ENCODE results near the gene AGL. TPM values are rescaled to one million over a fixed set of nuclear protein-coding genes. Genes with fewer than 3 reads are reported as not detected.
"Not testable (repeated sequence)": the region's sequence is repeated elsewhere in the genome, so short reads cannot be mapped to it uniquely, and the experiment has no call there.

AGL gene
- total RNA-seq, 1 donor from 2014 or later = 10.7 TPM

DNA sequence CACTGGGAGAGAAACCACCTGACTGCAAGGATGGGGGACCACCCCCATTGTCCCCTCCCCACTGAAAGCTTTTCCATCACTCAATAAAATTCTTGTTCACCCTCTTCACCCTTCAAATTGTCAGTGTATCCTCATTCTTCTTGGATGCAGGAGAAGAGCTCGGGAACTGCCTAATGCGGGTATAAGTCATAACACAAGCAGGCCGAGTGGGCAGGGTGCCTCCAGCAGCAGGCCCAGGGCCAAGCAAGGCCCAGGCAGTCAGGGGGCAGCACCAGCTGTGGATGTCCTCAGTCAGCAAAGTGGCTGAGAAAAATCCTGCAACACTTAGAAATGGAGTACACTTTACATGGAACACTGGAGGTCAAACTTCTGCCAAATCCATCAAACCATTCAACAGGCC, 85.9 kb downstream of the AGL start:
- DNase-seq (ENCODE audit: low read depth, low spot score) = no peak

- DNase-seq (ENCODE audit: low read depth, low spot score) = no peak
Observed at GRCh38 chr1:99942723-99943122, 92.6 kb downstream of the AGL start.

GRCh38 chr1:99943223-99943794, 93.1 kb downstream of the AGL start:
- no peak for DNase-seq (ENCODE audit: low read depth, low spot score)

- no peak for DNase-seq (ENCODE audit: low read depth, low spot score)
Observed at GRCh38 chr1:99944192-99944591, 94.0 kb downstream of the AGL start.

- DNase-seq (ENCODE audit: low read depth, low spot score) = no peak
Observed at GRCh38 chr1:99945174-99945573, 95.0 kb downstream of the AGL start.

DNA sequence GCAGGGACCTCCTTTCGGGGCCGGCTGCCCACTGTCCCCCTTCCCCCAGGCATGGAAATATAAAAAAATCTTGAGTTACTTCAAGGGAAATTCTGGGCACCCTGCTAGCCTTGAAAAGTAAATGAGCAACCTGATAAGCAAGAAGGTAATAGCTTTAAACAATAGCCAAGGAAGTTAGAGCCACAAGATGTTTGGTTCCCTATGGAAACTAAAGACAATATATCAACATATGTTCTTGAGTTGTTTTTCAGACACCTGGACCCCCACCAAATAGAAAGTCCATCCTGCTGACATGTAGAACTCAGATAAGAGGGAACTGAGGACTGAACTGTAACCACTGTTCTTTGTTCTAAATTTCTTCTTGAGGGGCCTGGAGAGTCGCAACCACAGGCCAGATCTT, 100.3 kb downstream of the AGL start:
- DNase-seq (ENCODE audit: low read depth, low spot score) = no peak

- no peak for DNase-seq (ENCODE audit: low read depth, low spot score)
Observed at GRCh38 chr1:99952522-99952921, 102.4 kb downstream of the AGL start.

DNA sequence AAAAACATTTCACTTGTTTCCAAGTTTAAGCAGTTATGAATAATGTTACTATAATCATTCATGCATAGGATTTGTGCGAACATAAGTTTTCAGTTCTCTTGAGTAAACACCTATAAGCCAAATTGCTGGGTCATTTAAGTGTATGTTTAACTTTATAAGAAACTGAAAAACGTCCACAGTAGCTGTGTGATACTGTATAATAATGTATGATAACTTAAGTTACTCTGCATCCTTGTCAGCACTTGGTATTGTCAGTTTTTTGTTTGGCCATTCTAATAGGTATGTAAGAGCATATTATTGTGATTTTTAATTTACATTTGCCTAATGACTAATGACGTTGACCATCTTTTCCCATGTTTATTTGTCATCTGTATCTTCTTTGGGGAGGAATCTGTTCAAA, 105.2 kb downstream of the AGL start:
- DNase-seq (ENCODE audit: low read depth, low spot score) = no peak

GRCh38 chr1:99956755-99957154, 106.6 kb downstream of the AGL start:
- peak; percentile 61 for DNase-seq (ENCODE audit: low read depth, low spot score)

DNA sequence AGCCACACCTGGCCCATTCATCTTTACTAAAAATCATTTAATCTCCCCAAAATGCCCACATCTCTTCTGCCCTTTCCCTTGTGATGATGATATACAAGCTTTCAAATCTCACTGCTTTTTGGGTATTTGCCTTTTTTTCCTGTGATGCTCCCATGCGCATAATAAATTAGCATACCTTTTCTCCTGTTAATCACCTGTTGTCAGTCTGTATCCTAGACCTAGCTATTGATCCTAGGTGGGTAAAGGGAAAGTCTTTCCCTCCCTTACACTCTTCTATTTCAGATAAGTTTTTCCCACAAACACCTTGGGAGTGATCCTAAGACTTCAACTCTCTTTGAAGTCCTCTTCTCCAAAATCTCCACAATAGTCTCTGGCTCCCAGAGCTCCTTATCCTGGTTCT, 107.7 kb downstream of the AGL start:
- DNase-seq (ENCODE audit: low read depth, low spot score) = no peak

DNA sequence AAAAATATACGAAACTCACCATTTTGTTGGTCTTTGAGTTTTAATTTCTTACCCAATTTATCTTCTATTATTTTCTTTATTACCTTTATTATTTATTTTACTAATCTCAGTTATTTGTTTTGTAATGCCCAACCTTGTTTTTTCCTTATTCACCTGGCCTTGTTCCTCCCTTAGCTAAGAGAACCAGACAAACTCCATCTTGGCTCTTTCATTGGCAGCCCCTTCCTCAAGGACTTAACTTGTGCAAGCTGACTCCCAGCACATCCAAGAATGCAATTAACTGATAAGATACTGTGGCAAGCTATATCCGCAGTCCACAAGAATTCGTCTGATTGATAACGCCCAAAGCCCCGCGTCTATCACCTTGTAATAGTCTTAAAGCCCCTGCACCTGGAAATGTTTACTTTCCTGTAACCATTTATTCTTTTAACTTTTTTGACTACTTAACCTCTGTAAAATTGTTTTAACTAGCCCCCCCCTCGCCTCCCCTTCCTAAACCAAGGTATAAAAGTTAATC, 109.1 kb downstream of the AGL start:
- not testable (repeated sequence) for DNase-seq (ENCODE audit: low read depth, low spot score)

GRCh38 chr1:99960260-99960659, 110.1 kb downstream of the AGL start:
- not testable (repeated sequence) for DNase-seq (ENCODE audit: low read depth, low spot score)

- peak; percentile 40 for DNase-seq (ENCODE audit: low read depth, low spot score)
Observed at GRCh38 chr1:99963041-99963795, 113.1 kb downstream of the AGL start.

- no peak for DNase-seq (ENCODE audit: low read depth, low spot score)
Observed at GRCh38 chr1:99964806-99965205, 114.6 kb downstream of the AGL start.

GRCh38 chr1:99965646-99966375, 115.7 kb downstream of the AGL start:
- no peak for DNase-seq (ENCODE audit: low read depth, low spot score)

- no peak for DNase-seq (ENCODE audit: low read depth, low spot score)
Observed at GRCh38 chr1:99968214-99968613, 118.1 kb downstream of the AGL start.

- DNase-seq (ENCODE audit: low read depth, low spot score) = no peak
Observed at GRCh38 chr1:99969260-99969728, 119.1 kb downstream of the AGL start.

- peak; percentile 19 for DNase-seq (ENCODE audit: low read depth, low spot score)
Observed at GRCh38 chr1:99969729-99970621, 119.8 kb downstream of the AGL start, which contains the start of gene SLC35A3. Gene SLC35A3 (plus strand): TSS chr1:99969996. CDS start chr1:99993555, 23,559 bp downstream.

DNA sequence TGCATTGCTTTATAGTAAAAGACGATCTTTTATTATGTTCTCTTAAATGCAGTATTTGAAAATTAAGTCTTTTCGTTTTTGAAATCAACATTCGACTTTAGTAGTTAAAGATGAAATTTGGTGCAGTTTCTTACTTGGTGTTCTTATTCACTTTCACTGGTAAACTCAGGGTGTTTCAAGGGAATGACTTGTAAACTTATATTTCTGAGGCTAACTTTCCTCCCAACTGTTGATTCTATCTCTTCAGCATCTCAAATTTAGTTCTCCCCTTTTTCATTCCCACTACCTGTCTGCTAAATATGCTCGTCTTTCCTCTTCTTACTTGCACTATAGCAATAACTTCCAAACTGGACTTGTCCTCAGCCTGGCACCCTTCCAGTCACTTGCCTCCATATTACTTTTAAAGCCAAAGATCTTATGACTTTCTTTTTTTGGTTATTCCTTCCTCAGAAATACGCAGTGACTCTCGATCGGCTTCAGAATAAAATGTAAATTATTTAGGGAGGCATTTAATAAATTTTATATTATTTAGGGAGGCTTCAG, 120.6 kb downstream of the AGL start:
- no peak for DNase-seq (ENCODE audit: low read depth, low spot score)

DNA sequence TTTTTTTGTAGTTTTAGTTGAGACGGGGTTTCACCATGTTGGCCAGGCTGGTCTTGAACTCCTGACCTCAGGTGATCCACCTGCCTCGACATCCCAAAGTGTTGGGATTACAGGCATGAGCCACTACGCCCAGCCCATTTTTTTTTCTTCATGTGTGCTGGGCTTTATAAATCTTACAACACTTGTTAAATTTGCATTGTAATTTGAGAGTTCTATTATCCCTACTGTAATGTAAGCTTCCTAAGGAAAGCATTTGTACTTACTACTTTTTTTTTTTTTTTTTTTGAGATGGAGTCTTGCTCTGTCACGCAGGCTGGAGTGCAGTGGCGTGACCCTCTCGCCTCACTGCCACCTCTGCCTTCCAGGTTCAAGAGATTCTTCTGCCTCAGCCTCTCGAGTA, 121.9 kb downstream of the AGL start:
- DNase-seq (ENCODE audit: low read depth, low spot score) = not testable (repeated sequence)

All from pulmonary artery endothelial cell (primary cell).